GM18951 (cell line): Measurements from ENCODE around the gene LIFR.
"Not testable (repeated sequence)": the region's sequence is repeated elsewhere in the genome, so short reads cannot be mapped to it uniquely, and the experiment has no call there.

Source experiments
- POLR2A ChIP-seq: IDR thresholded peaks from 4 replicates; pipeline ENCODE4 v1.6.1; 2011; ENCODE audit warnings: mild to moderate bottlenecking; ENCODE audit not compliant: insufficient read length, insufficient read depth; ENCODE audit errors: extremely low read depth
- in situ Hi-C: fragments of 300-500 bp; cut with MboI; formaldehyde crosslinking; loops from one replicate; pipeline ENCODE4 v1.12.0; 2022; ENCODE audit warnings: low sequenced_read_pairs, mixed read lengths, inconsistent platforms; ENCODE audit not compliant: unreplicated experiment

LIFR gene

DNA sequence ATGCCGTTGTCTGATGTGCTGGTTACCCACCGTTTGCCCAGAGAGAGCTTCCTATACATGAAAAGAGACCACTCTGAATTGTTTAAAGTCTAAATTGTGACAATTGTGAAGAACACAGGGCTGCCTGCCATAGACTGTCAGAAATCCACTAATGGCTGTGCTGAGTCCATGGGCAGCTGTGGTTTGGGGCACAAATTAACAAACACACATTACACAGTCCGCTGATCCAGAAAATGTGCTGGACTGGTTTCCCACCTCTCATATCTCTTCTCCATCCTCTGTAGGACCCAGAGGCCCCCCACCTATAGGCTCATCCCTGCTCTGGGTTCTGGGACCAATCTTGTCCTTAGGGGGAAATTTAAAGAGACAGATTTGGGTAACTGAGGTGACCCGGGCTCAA, 19.0 kb upstream of the LIFR start:
- in situ Hi-C loops: no loop called here
- TF ChIP-seq POLR2A: no peak

DNA sequence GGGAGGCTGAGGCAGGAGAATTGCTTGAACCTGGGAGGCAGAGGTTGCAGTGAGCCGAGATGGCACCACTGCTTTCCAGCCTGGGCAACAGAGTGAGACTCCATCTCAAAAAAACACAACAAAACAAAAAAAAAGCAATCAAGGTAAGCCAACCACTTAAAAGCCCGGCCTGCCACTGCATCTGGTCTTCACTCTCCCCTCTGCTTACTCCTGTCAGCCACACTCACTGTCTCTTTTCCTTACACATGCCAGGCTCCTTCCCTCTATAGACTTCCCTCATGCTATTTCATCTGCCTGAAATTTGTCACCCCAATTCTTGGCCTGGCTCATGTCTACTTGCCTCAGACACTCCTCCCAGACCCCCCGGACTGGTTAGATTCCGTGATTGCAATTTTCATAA, 17.6 kb upstream of the LIFR start:
- no peak for TF ChIP-seq POLR2A
- in situ Hi-C loops: no loop called here

DNA sequence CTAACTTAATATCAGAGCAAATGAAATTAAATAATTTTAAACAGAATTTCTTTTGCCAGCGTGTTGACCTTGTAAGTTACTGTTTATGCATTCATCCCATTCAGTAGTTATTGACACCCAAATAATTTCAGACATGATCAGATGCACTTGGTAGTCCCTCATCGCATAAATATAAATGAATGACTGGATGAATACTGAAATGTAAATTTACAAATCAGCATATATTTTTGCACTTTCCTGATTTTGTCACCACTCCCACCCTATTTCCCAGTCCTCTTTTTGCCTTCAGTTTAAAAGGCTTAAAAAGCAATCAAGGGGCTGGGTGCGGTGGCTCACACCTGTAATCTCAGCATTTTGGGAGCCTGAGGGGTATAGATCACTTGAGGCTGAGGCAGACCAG, 17.1 kb upstream of the LIFR start:
- in situ Hi-C loops: no loop called here

DNA sequence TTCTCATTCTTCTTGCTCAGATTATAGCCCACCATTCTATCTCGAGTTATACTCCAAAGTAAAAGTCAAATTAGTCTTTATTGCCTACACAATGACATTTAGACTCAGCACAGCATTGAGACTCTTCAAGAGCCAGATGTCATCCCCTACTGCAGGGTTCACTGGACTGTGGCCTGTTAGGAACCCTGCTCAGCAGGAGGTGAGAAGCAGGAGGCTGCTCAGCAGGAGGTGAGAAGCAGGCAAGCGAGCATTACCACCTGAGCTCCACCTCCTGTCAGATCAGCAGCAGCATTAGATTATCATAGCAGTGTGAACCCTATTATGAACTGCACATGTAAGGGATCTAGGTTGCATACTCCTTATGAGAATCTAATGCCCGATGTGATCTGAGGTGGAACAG, 12.7 kb upstream of the LIFR start:
- in situ Hi-C loops: no loop called here

More for the DNA sequence above, 17.1 kb upstream of the LIFR start:
- no peak for TF ChIP-seq POLR2A

DNA sequence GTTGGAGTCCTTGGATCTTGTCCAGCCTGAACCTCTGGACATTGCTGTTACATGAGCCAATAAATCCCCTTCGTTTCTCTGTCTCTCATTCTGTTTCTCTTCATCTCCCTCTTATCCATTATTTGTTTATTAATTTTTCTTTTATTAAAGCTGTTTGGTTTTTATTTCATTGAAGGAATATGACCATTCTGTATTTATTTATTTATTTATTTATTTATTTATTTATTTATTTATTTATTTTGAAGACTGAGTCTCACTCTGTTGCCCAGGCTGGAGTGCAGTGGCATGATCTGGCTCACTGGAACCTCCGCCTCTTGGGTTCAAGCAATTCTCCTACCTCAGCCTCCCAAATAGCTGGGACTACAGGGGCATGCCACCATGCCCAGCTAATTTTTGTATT, 10.9 kb upstream of the LIFR start:
- in situ Hi-C loops: not testable (repeated sequence)

More for the DNA sequence above, 12.7 kb upstream of the LIFR start:
- no peak for TF ChIP-seq POLR2A

DNA sequence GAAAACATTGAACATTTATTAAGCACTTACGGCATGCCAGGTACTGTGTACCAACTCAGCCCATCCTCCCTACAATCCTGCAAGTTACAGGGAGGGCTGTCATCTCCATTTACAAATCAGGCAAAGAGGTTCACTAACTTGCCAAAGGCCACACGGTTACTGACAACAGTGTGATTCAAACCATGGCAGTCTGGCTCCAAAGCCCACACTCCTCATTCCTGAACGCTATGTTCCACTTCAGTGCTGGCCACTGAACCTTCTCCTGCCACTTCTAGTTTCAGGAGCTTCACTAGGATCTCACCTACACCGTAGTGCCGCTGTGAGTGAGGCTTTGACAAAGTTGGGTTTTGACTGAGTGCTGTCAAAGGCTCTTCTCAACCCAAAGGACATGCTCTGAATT, 7.2 kb upstream of the LIFR start:
- TF ChIP-seq POLR2A: no peak
- in situ Hi-C loops: no loop called here

DNA sequence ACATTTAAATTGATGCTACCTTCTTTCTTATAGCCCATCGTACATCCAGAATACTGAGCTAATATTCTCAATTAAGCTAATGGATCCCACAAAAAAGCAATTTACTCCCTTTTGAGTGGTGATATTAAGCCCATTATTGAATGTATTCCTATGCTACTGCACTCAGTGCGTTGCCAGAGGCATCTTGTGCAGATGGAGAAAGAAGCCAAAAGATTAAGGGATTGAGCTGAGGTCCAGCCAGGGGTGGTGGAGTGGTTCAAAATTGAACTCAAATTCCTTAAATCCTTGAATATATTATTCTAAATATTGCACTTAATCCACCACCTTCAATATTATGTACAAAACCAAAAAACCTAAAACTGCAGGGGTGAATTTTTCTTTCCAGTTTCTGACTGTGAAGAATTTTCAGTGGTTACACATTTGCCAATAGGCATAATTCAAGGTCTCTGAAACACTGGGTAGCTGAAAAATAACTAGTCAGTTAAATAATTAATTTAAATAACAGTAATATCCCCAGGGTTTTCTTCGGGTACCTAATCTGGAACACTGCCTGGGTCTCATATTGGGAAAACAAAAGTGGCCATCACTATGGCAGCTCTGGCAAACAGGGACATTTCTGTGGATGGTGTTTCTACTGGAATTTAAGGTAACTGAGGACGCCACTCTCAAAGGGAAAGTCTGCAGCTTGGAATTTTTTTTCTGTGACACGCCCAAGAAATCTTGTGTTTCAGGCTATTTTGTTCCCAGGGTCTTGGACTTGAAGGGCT, 6.2 kb upstream of the LIFR start:
- in situ Hi-C loops: no loop called here
- no peak for TF ChIP-seq POLR2A

DNA sequence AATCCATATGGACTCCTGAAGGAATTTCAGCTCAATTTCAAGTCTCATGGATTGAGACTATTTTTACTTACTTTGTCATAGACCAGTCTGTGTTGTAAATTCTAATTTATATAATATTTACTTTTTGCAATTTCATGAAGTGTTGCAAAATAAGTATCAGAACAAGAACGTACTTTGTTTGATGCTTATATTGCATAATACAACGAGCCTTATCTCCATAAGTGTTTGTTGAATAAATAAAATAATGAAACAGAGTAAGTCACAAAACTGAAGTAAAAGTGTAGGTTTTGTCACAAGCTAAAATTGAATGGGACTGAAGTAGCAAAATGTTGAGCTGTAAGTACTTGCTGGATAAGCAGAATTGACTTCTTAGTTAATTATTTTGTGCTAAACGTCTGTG, 3.0 kb upstream of the LIFR start:
- in situ Hi-C loops: no loop called here
- no peak for TF ChIP-seq POLR2A

DNA sequence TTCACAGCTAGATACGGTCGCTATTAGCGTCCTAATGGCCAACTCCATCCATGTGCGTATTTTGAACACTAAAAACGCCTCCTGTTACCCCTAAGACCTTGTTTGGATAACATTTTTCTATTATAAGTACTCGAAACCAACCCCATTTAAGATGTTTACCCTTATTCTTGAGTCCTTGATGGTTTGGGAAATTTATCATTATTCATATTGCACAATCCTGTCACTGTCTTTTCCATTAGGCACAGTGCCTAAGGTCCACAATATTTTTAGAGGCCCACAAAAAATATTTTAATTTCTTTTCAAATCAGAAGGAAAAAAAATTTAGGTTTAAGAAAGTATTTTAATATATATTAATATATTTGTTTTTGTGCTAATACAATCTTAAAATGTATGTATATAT, 1.3 kb upstream of the LIFR start:
- in situ Hi-C loops: no loop called here
- no peak for TF ChIP-seq POLR2A

DNA sequence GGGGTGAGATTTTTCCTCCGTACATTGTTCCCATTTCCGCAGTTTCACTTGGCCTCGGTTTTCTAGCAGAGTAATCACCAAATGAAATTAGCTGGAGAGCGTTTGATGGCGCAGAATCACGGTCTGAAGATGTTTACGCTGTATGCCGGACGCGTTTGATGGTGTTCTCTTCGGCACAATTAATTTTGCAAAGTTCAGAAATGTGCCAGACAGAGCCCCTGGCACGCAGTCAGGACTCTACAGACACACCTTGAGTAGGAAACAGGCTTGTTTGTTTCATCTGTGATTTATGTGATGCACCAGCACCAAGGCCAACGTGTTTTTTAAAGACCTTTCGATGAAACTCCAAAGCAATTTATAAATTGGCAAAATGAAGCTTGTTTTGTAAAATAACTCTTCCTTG, 863 bp upstream of the LIFR start:
- in situ Hi-C loops: no loop called here
- no peak for TF ChIP-seq POLR2A

DNA sequence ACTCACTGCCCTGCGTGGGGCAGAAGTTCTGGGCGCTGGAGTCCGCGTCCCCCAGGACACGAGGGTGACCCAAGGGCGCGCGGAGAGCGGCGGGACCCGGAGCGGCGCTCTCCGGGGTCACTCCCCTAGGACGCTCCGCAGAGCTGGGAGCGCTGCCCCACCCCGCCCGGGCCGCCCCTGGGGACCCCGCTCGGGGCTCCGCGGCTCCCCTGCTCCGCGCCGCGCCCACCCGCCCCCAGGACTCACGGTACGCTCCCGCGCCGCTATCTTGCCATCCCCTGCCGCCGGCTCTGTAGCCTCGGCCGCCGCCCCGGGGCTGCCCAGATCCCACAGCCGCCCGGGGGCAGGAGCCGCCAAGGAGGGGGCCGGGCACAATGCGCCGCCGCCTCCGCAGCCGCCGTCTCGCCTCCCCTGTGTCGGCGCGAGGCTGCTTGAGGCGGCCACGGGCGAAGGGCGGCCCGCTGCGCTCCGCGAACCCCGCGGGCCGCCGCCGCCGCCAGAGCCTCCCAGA, 303 bp downstream of the LIFR start:
- TF ChIP-seq POLR2A: no peak
- in situ Hi-C loops: no loop called here

DNA sequence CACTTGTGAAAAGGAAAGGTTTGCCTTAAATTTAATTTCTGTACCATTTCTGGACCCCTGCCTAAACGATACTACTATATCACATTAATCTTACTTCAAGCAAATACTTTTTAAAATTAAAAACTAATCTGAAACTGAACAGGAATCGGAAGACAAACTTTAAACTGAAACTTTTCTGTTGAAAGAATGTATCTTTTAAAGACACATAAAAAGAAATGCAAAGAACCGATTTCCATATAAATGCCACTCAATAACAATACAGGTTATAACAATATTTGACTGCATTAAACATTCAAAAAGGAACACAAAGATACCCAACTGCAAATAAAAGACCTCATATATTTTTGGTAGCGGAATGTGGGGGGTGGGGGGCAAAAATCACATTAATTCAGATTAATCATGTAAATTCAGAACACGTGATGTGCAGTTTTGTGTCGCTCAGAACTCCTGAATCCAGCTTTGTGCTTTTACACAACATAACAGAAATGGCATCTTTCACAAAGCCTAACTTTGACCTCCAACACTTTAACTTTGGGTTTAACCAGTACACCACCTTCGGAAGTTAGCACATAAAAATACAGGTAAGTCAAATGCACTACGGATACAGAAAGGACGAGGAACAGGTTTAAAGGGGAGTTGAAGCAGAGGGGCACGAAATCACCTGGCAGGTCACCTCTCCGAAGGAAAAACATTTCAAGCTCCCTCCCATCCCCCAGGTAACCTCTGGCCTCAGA, 925 bp downstream of the LIFR start:
- TF ChIP-seq POLR2A: no peak
- in situ Hi-C loops: no loop called here

DNA sequence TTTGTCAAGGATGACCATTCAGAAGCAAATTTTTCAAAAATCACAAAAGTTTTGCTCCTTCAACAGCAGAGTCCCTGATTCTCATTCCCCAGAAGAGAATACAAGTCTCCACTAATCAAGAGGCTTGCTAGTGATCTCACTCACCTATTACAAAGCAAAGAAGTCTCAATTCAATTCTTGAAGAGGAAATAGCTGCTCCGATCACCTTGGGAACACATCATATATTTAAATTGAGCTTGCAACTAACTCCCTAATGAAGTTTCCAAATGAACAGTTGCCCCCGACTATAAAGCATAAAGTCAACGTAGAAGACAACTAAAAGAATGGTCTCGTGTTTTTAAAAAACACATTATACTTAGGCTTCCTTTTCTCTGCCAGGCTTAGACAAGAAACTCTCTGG, 1.6 kb downstream of the LIFR start:
- in situ Hi-C loops: no loop called here
- TF ChIP-seq POLR2A: no peak

DNA sequence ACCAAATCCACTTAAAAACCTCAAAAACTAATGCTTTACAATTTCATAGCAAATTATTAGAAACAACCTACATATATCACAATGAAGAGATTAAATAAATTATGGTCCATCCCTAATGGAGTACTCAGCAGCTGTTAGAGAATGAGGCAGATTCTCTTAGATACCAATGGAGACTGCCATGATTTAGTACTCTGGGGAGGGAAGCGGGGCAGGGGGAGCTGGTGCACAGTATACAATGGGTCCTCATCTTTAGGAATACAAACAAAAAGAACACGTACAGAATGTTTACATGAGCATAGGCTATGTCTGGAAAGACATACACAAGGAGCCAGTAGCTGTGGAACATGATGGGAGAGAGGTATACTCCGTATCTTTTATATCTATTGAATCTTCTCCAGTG, 2.0 kb downstream of the LIFR start:
- TF ChIP-seq POLR2A: no peak
- in situ Hi-C loops: no loop called here
